Erythroblast (primary cell): Measurements from ENCODE around the gene HRAS.

ENCODE experiments used
- GATA1 ChIP-seq: IDR thresholded peaks from 2 replicates; pipeline ENCODE4 v1.6.1; 2011; ENCODE audit warnings: low read depth, mild to moderate bottlenecking, control low read depth, low read length, moderate library complexity
- POLR2A ChIP-seq: IDR thresholded peaks from 2 replicates; pipeline ENCODE4 v1.6.1; 2011; ENCODE audit warnings: mild to moderate bottlenecking, low read length

GRCh38 chr11:550746-551085, 15.3 kb upstream of the HRAS start:
- TF ChIP-seq POLR2A (no peak), GATA1 (no peak)
